GM12801 (cell line): ENCODE measurements around the gene OLFML1.

Experiments
- CTCF ChIP-seq: IDR thresholded peaks from one replicate; pipeline ENCODE4 v1.5.1; 2011; ENCODE audit warnings: control low read depth; ENCODE audit not compliant: insufficient read length; ENCODE audit errors: extremely low read depth

Gene OLFML1

GRCh38 chr11:7495882-7496551, 10.7 kb downstream of the OLFML1 start:
- TF ChIP-seq CTCF, result no peak

- no peak for TF ChIP-seq CTCF
These were observed 12.9 kb downstream of the OLFML1 start for GRCh38 chr11:7498193-7498592.

GRCh38 chr11:7499081-7499480, 13.8 kb downstream of the OLFML1 start:
- no peak for TF ChIP-seq CTCF

GRCh38 chr11:7500251-7500650, 14.9 kb downstream of the OLFML1 start:
- no peak for TF ChIP-seq CTCF

GRCh38 chr11:7501251-7501650, 15.9 kb downstream of the OLFML1 start:
- no peak for TF ChIP-seq CTCF

GRCh38 chr11:7501894-7502293, 16.6 kb downstream of the OLFML1 start:
- TF ChIP-seq CTCF, result no peak

GRCh38 chr11:7506243-7506642, 20.9 kb downstream of the OLFML1 start:
- TF ChIP-seq CTCF, result no peak

GRCh38 chr11:7508087-7508486, 22.8 kb downstream of the OLFML1 start:
- no peak for TF ChIP-seq CTCF
